GM12872 (cell line): Measurements from ENCODE around the gene SIRPD.

ENCODE experiments used
- CTCF ChIP-seq: IDR thresholded peaks from 3 replicates; pipeline ENCODE4 v1.5.1; 2011; ENCODE audit warnings: low read depth, mild to moderate bottlenecking, low read length, moderate library complexity; ENCODE audit not compliant: insufficient read depth

Gene SIRPD

GRCh38 chr20:1561350-1561749 is 3.8 kb upstream of the SIRPD start:
- TF ChIP-seq CTCF, result no peak

- TF ChIP-seq CTCF, result no peak
Observed at GRCh38 chr20:1555952-1556351, 1.6 kb downstream of the SIRPD start.

- no peak for TF ChIP-seq CTCF
Observed at GRCh38 chr20:1539816-1540419, 17.6 kb downstream of the SIRPD start.

- no peak for TF ChIP-seq CTCF
Observed at GRCh38 chr20:1538655-1539054, 18.9 kb downstream of the SIRPD start.

- no peak for TF ChIP-seq CTCF
Observed at GRCh38 chr20:1537731-1538058, 19.8 kb downstream of the SIRPD start.

- TF ChIP-seq CTCF, result no peak
Observed at GRCh38 chr20:1536893-1537730, 20.4 kb downstream of the SIRPD start.

GRCh38 chr20:1535420-1536175 is 21.9 kb downstream of the SIRPD start:
- no peak for TF ChIP-seq CTCF
